ENCODE results near the gene SNX13.

GRCh38 chr7:17871815-17872533, 68.3 kb downstream of the SNX13 start:
- TF ChIP-seq EZH2 (IDR thresholded peaks at IDR 0.05) (no peak), POLR2AphosphoS5 (IDR thresholded peaks at IDR 0.05; ENCODE audit: borderline replicate concordance, low read depth, low read length) (no peak), FOXP2 (optimal IDR thresholded peaks at IDR 0.05; ENCODE audit: control extremely low read depth, extremely low read length, insufficient read depth) (no peak)
